Measurements from ENCODE around the gene NFE2L1. TPM values are rescaled to one million over a fixed set of nuclear protein-coding genes. Genes with fewer than 3 reads are reported as not detected.
A peak's percentile ranks its signal among the peaks of the same experiment; 100 is the strongest.

The NFE2L1 gene
- total RNA-seq, 1 experiment from 2014 or later, result 161 TPM

DNA sequence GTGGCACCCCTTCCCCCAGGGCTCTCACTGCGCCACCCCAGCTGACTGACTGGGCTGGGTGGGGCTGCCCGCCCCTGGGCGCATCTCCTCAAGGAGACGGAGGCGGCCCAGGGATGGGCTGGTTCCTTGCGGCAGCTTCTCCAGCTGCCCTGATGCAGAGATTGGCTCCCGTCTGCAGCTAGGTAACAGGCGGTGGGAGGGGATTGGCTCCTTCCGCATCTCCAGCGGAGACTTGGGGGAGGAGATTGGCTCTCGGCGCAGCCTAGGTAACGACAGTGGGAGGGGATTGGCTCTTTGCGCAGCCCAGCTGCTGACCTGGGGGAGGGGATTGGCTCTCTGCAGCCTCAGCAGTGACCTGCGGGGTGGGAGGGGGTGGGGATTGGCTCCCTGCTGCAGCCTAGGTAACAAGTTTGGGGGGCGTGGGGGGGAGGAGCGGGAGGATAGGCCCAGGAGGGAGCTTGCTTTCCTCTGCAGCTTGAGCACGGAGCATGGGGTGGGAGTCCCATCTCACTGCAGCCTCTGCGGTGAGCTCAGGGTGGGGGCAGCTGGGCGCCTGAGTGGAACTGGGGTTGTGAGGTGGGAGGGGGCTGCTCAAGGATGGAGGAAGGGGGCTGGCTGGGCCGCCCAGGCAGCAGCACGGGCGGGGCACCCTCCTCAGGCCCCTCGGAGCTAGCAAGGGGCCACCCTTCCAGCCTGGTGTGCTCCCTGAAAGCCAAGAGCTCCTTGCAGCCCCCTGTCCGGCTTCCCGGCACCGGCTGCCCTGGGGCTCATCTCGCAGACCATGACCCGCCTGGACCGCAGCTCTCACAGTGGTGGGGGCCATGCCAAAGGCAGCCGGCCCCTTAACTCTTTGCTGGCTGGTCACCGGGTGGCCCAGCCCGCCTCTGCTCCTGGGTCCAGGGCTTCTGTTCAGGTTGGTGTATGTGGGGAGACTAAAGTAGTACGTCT, 6.4 kb downstream of the NFE2L1 start:
- Histone ChIP-seq H4K20me1 (ENCODE audit: control insufficient read depth, insufficient read depth, insufficient read length) (no peaks in the 10 kb centered on the region), H3K56ac (ENCODE audit: insufficient read length, low read depth, low read length) (no peak overlapping the region), H3T11ph (ENCODE audit: low read length) (no peak overlapping the region), H2BK120ac (ENCODE audit: low read depth, low read length, poor library complexity, severe bottlenecking) (peak overlapping the region; percentile 28), H4K8ac (replicated peaks; ENCODE audit: insufficient read length, low read depth, low read length) (no peak overlapping the region), H2AK5ac (ENCODE audit: insufficient read length, low read length) (no peak overlapping the region), H4K91ac (ENCODE audit: insufficient read length, low read depth, low read length) (no peak overlapping the region), H3K14ac (ENCODE audit: insufficient read depth, low read length) (peak overlapping the region; percentile 74), H3K79me2 (ENCODE audit: insufficient read depth, low read length) (peaks cover 15% of the 10 kb centered on the region; the same call in 1 of the 2 replicates), H2AFZ (ENCODE audit: low read length) (no peak overlapping the region), H2BK20ac (ENCODE audit: low read depth, low read length, poor library complexity, severe bottlenecking) (no peak overlapping the region), H3K79me1 (ENCODE audit: insufficient read depth, low read depth, low read length, poor library complexity, severe bottlenecking) (peaks cover 4% of the 10 kb centered on the region), H3K4me2 (ENCODE audit: insufficient read depth, insufficient read length, low read length) (peak overlapping the region; percentile 77), H3K27ac (ENCODE audit: insufficient read length, low read depth, low read length) (peak overlapping the region; percentile 72), H3K23me2 (ENCODE audit: insufficient read length, low read depth, low read length, poor library complexity, severe bottlenecking) (peaks cover 8% of the 10 kb centered on the region), H2BK5ac (ENCODE audit: insufficient read length, low read length) (no peak overlapping the region), H4K5ac (ENCODE audit: insufficient read length, low read depth, low read length) (no peak overlapping the region), H3K4ac (ENCODE audit: low read depth, low read length) (no peak overlapping the region), H3K4me1 (ENCODE audit: insufficient read depth, low read length) (peaks cover 18% of the 10 kb centered on the region; the same call in 1 of the 2 replicates), H2BK15ac (ENCODE audit: low read depth, low read length) (no peak overlapping the region), H3K18ac (ENCODE audit: insufficient read length, low read depth, low read length) (peak overlapping the region; percentile 41), H3K23ac (ENCODE audit: insufficient read length, low read depth, low read length) (no peak overlapping the region), H3K27me3 (ENCODE audit: insufficient read depth, low read length) (no peaks in the 10 kb centered on the region), H3K9me3 (ENCODE audit: control insufficient read depth, low read depth, low read length) (no peaks in the 10 kb centered on the region), H3K9ac (ENCODE audit: extremely low read depth, insufficient read length, low read length) (peak overlapping the region; percentile 49), H2BK12ac (ENCODE audit: insufficient read length, low read depth, low read length) (no peak overlapping the region)
- WGBS (ENCODE audit: extremely low coverage, insufficient read length, low lambda C conversion rate), result no CpG with 5 or more reads among the region's 34 CpGs
- DNase-seq, result peak; percentile 100
- H3K4me3 Mint-ChIP-seq, result peak overlapping the region; percentile 90 to 94
- no peaks in the 10 kb centered on the region; a peak in 2 of 5 replicates for H3K9me3 Mint-ChIP-seq
- peak overlapping the region; percentile 99 to 100 (median 100) for H3K27ac Mint-ChIP-seq
- peaks cover 64 to 72% (median 65%) of the 10 kb centered on the region in 3 experiments for H3K36me3 Mint-ChIP-seq (ENCODE audit: insufficient read depth in 1 of 3, low read depth in 3 of 3)
- TF ChIP-seq, protein P1, sequence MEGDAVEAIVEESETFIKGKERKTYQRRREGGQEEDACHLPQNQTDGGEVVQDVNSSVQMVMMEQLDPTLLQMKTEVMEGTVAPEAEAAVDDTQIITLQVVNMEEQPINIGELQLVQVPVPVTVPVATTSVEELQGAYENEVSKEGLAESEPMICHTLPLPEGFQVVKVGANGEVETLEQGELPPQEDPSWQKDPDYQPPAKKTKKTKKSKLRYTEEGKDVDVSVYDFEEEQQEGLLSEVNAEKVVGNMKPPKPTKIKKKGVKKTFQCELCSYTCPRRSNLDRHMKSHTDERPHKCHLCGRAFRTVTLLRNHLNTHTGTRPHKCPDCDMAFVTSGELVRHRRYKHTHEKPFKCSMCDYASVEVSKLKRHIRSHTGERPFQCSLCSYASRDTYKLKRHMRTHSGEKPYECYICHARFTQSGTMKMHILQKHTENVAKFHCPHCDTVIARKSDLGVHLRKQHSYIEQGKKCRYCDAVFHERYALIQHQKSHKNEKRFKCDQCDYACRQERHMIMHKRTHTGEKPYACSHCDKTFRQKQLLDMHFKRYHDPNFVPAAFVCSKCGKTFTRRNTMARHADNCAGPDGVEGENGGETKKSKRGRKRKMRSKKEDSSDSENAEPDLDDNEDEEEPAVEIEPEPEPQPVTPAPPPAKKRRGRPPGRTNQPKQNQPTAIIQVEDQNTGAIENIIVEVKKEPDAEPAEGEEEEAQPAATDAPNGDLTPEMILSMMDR (conservative IDR thresholded peaks at IDR 0.05), result no peak
- peaks cover 70 to 82% of the 10 kb centered on the region in 2 experiments for H3K4me1 Mint-ChIP-seq
- H3K27me3 Mint-ChIP-seq (ENCODE audit: low read depth), result no peaks in the 10 kb centered on the region; the same call in 1 of the 2 replicates

Data from H9 (cell line).